CD4-positive, alpha-beta T cell treated with Interleukin-17A for 1 hour (primary cell): ENCODE data around the gene ZNF350.
A peak's percentile ranks its signal among the peaks of the same experiment; 100 is the strongest.
"Not testable (repeated sequence)": the region's sequence is repeated elsewhere in the genome, so short reads cannot be mapped to it uniquely, and the experiment has no call there.

ENCODE experiments used
- DNase-seq: peaks from one replicate; pipeline ENCODE4 v3.0.0-alpha.2; 2020

The ZNF350 gene

GRCh38 chr19:51970718-51971117, 15.9 kb downstream of the ZNF350 start:
- no peak for DNase-seq

GRCh38 chr19:51965583-51965982, 21.1 kb downstream of the ZNF350 start:
- no peak for DNase-seq

GRCh38 chr19:51960621-51961233, 25.9 kb downstream of the ZNF350 start:
- not testable (repeated sequence) for DNase-seq

GRCh38 chr19:51959791-51960190, 26.8 kb downstream of the ZNF350 start:
- no peak for DNase-seq

- DNase-seq: not testable (repeated sequence)
Measured at GRCh38 chr19:51957846-51958245, 28.8 kb downstream of the ZNF350 start.

GRCh38 chr19:51948975-51949374, 37.7 kb downstream of the ZNF350 start:
- no peak for DNase-seq

- no peak for DNase-seq
Measured at GRCh38 chr19:51946602-51947001, 40.0 kb downstream of the ZNF350 start.

GRCh38 chr19:51944798-51945552, 41.7 kb downstream of the ZNF350 start:
- no peak for DNase-seq

- no peak for DNase-seq
Measured at GRCh38 chr19:51938936-51939335, 47.7 kb downstream of the ZNF350 start.

GRCh38 chr19:51931921-51932320, 54.7 kb downstream of the ZNF350 start:
- no peak for DNase-seq

- DNase-seq: no peak
Measured at GRCh38 chr19:51927859-51928258, 58.8 kb downstream of the ZNF350 start.

- DNase-seq: peak; percentile 88
Measured at GRCh38 chr19:51926784-51927741, 59.6 kb downstream of the ZNF350 start, which contains the start of gene ZNF613. TSS of gene ZNF613 (plus strand) at chr19:51927472. CDS start at chr19:51936221, 8,749 bp downstream.

GRCh38 chr19:51926426-51926783, 60.2 kb downstream of the ZNF350 start:
- DNase-seq: no peak

- DNase-seq: peak; percentile 3
Measured at GRCh38 chr19:51921949-51922348, 64.7 kb downstream of the ZNF350 start.

- DNase-seq: no peak
Measured at GRCh38 chr19:51919606-51920005, 67.0 kb downstream of the ZNF350 start.

GRCh38 chr19:51916167-51916566, 70.5 kb downstream of the ZNF350 start:
- no peak for DNase-seq

GRCh38 chr19:51915324-51915867, 71.2 kb downstream of the ZNF350 start:
- DNase-seq: no peak
